Endothelial cell of umbilical vein (primary cell): ENCODE data around the gene POSTN. TPM values are rescaled to one million over a fixed set of nuclear protein-coding genes. Genes with fewer than 3 reads are reported as not detected.

Experiments
- BruUV-seq: library from RNA; stranded (reverse); fragments of 400-500 nt; replicated peaks from 2 replicates; lab custom pipeline; 2021; lab: Mats Ljungman, UMichigan
- CTCF ChIA-PET: fragments of 300-600, 350-600 bp; sonication (Branson Sonifier 250); formaldehyde crosslinking; loops from one replicate; lab custom pipeline; 2021; ENCODE audit warnings: antibody characterized with exemption, inconsistent platforms; lab: Charles Lee
- POLR2A ChIA-PET: fragments of 300-600, 350-600 bp; sonication (Branson Sonifier 250); formaldehyde crosslinking; loops from one replicate; lab custom pipeline; 2021; ENCODE audit warnings: antibody characterized with exemption, inconsistent platforms; lab: Charles Lee
- DNase-seq: peaks from one replicate; pipeline ENCODE4 v3.0.0-alpha.2; 2011; ENCODE audit warnings: low read depth, low spot score
- FAIRE-seq: peaks from 2 replicates; lab custom pipeline; 2011; peaks lifted over from hg19 to GRCh38; lab: Jason Lieb, UNC
- H2AFZ ChIP-seq: 2 replicates; pipeline ENCODE4 v1.6.0; 2012; ENCODE audit warnings: low read depth, low read length, control low read depth, inconsistent platforms
- H3K27ac ChIP-seq: 2 replicates; pipeline ENCODE4 v1.5.1; 2011; ENCODE audit warnings: low read depth, mild to moderate bottlenecking, control low read depth, low read length, moderate library complexity; ENCODE audit not compliant: insufficient read depth
- H3K27me3 ChIP-seq, 2 experiments: 2 replicates each; pipeline versions ENCODE4 v1.6.0 to v1.6.1; 2011; ENCODE audit warnings: low read length in 2 of 2, mixed read lengths in 1 of 2; ENCODE audit not compliant: control insufficient read depth in 2 of 2, insufficient read depth in 2 of 2
- H3K36me3 ChIP-seq, 2 experiments: 2 replicates in 1 of 2; 3 replicates in 1 of 2; pipeline ENCODE4 v1.5.1; 2011; ENCODE audit warnings: low read length in 2 of 2, mild to moderate bottlenecking in 1 of 2, moderate library complexity in 1 of 2; ENCODE audit not compliant: control insufficient read depth in 2 of 2, insufficient read depth in 2 of 2; ENCODE audit errors: extremely low read depth in 1 of 2
- H3K4me1 ChIP-seq: 3 replicates; pipeline ENCODE4 v1.5.1; 2011; ENCODE audit warnings: mild to moderate bottlenecking, low read length; ENCODE audit not compliant: control insufficient read depth, insufficient read depth; ENCODE audit errors: extremely low read depth
- H3K4me2 ChIP-seq: 2 replicates; pipeline ENCODE4 v1.6.1; 2011; ENCODE audit warnings: low read length, control low read depth, mixed read lengths; ENCODE audit not compliant: insufficient read depth
- H3K4me3 ChIP-seq, 3 experiments: fragments of 200-600 bp in 1 of 3; sonication (generic), shearing (Covaris generic) in 1 of 3; replicated peaks in 1 of 3; 2 replicates each; pipeline ENCODE4 v1.5.1; 2011 to 2016; ENCODE audit warnings: control low read depth in 3 of 3, low read length in 3 of 3, mild to moderate bottlenecking in 2 of 3, inconsistent platforms in 1 of 3, low read depth in 1 of 3, moderate library complexity in 1 of 3; ENCODE audit not compliant: insufficient read depth in 1 of 3
- H3K79me2 ChIP-seq: 2 replicates; pipeline ENCODE4 v1.6.0; 2012; ENCODE audit warnings: low read length, inconsistent platforms; ENCODE audit not compliant: control insufficient read depth, insufficient read depth
- H3K9ac ChIP-seq: replicated peaks from 2 replicates; pipeline ENCODE3; 2011; ENCODE audit warnings: low read length, control low read depth; ENCODE audit not compliant: insufficient read depth; ENCODE audit errors: extremely low read depth
- H3K9me1 ChIP-seq: replicated peaks from 3 replicates; pipeline ENCODE4 v1.6.0; 2011; ENCODE audit warnings: mild to moderate bottlenecking, low read length; ENCODE audit not compliant: control insufficient read depth, insufficient read depth; ENCODE audit errors: extremely low read depth
- H3K9me3 ChIP-seq: replicated peaks from 2 replicates; pipeline ENCODE4 v1.5.1; 2012; ENCODE audit warnings: low read length, inconsistent platforms; ENCODE audit not compliant: control insufficient read depth, insufficient read depth
- H4K20me1 ChIP-seq: replicated peaks from 2 replicates; pipeline ENCODE3; 2011; ENCODE audit warnings: mild to moderate bottlenecking, low read length; ENCODE audit not compliant: control insufficient read depth, insufficient read depth; ENCODE audit errors: extremely low read depth
- FOS ChIP-seq: IDR thresholded peaks from 2 replicates; pipeline ENCODE4 v1.6.1; 2011; ENCODE audit warnings: mild to moderate bottlenecking, low read length, moderate library complexity, borderline replicate concordance; ENCODE audit not compliant: insufficient read depth
- GATA2 ChIP-seq: IDR thresholded peaks from 2 replicates; pipeline ENCODE4 v1.7.0; 2011; ENCODE audit warnings: low read depth, mild to moderate bottlenecking, moderate library complexity, mixed read lengths, low read length; ENCODE audit not compliant: insufficient read length, insufficient read depth
- POLR2A ChIP-seq: IDR thresholded peaks from 2 replicates; pipeline ENCODE4 v1.6.1; 2012; ENCODE audit warnings: low read depth, mild to moderate bottlenecking, control low read depth, low read length
- dilution Hi-C: fragments of 300-500 bp; cut with MboI; formaldehyde crosslinking; loops from one replicate; pipeline ENCODE4 v1.15.0; 2019; ENCODE audit warnings: low sequenced_read_pairs; ENCODE audit not compliant: extremely low pct_ligation_motif_present
- intact Hi-C: fragments of 100-400 bp; cut with micrococcal nuclease; formaldehyde crosslinking; loops from one replicate; pipeline ENCODE4 v1.10.0; 2022
- polyA plus RNA-seq, 4 experiments: library from polyadenylated mRNA; depleted of rRNA in 3 of 4; stranded (reverse) in 3 of 4; unstranded in 1 of 4; fragments of >200 nt; gene quantifications; 2 replicates each; pipeline versions ENCODE4 v1.2.1 to v1.2.3, GENCODE V29; 2011 to 2012; ENCODE audit warnings: missing spikeins in 1 of 4
- total RNA-seq: library from RNA; stranded (reverse); gene quantifications from 2 replicates; pipeline ENCODE4 v1.2.3, GENCODE V29; 2021
- TF ChIP-seq, protein P1 (sequence below), 2 donors: IDR thresholded peaks; 1 replicate in 1 of 2; 2 replicates in 1 of 2; pipeline ENCODE4 v1.5.1; 2011; ENCODE audit warnings: low read length in 2 of 2, mild to moderate bottlenecking in 2 of 2, moderate library complexity in 2 of 2, control low read depth in 1 of 2, inconsistent platforms in 1 of 2, low read depth in 1 of 2; ENCODE audit not compliant: insufficient read depth in 1 of 2; ENCODE audit errors: extremely low read depth in 1 of 2
- TF ChIP-seq, protein P2 (sequence below): IDR thresholded peaks from 2 replicates; pipeline ENCODE4 v1.6.1; 2011; ENCODE audit not compliant: insufficient read depth, insufficient read length

POSTN gene
- total and polyA plus RNA-seq, 2 donors (not counting 3 experiments of a cell fraction or from before 2014, with no cell fraction given) = 0.29 to 0.41 TPM

DNA sequence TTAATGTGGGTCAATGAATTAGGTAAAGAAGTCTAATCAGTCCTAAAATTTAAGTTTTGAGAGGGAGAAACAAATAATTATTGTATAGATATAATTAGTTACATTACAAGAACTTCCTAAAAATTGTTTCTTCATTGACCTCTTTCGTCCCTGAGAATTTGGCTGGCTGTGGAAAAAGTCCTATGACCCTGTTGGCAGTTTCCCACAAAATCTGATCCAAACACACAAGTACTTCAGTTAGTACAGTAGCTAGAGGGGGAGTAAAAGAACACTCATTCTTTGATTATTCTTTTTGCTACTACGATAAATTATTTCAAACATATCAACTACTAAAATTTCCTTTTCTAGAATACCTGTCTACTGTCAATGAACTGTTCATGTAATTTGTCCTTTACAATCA lies 11.3 kb downstream of the POSTN start:
- CTCF ChIA-PET = no interaction called here
- no peak for DNase-seq
- BruUV-seq = no TSS peak
- FAIRE-seq = no peak
- Histone ChIP-seq H3K4me3 (no peak overlapping the region), H3K4me1 (no peaks in the 10 kb centered on the region), H3K36me3 (no peaks in the 10 kb centered on the region), H3K4me2 (no peak overlapping the region), H2AFZ (no peak overlapping the region), H3K9ac (no peak overlapping the region), H3K27me3 (no peaks in the 10 kb centered on the region), H3K79me2 (no peaks in the 10 kb centered on the region), H4K20me1 (no peaks in the 10 kb centered on the region), H3K9me1 (no peaks in the 10 kb centered on the region), H3K9me3 (no peaks in the 10 kb centered on the region), H3K27ac (no peak overlapping the region)
- intact Hi-C loops (no loop called here), dilution Hi-C loops (no loop called here)
- TF ChIP-seq POLR2A (no peak), GATA2 (no peak)
- TF ChIP-seq, protein P1, sequence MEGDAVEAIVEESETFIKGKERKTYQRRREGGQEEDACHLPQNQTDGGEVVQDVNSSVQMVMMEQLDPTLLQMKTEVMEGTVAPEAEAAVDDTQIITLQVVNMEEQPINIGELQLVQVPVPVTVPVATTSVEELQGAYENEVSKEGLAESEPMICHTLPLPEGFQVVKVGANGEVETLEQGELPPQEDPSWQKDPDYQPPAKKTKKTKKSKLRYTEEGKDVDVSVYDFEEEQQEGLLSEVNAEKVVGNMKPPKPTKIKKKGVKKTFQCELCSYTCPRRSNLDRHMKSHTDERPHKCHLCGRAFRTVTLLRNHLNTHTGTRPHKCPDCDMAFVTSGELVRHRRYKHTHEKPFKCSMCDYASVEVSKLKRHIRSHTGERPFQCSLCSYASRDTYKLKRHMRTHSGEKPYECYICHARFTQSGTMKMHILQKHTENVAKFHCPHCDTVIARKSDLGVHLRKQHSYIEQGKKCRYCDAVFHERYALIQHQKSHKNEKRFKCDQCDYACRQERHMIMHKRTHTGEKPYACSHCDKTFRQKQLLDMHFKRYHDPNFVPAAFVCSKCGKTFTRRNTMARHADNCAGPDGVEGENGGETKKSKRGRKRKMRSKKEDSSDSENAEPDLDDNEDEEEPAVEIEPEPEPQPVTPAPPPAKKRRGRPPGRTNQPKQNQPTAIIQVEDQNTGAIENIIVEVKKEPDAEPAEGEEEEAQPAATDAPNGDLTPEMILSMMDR (IDR thresholded peaks at IDR 0.05; ENCODE audit: extremely low read depth in 1 of 2, insufficient read depth in 1 of 2, low read depth in 1 of 2, low read length in 2 of 2) = no peak
- TF ChIP-seq, protein P2, sequence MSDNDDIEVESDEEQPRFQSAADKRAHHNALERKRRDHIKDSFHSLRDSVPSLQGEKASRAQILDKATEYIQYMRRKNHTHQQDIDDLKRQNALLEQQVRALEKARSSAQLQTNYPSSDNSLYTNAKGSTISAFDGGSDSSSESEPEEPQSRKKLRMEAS = no peak
- POLR2A ChIA-PET = no interaction called here

DNA sequence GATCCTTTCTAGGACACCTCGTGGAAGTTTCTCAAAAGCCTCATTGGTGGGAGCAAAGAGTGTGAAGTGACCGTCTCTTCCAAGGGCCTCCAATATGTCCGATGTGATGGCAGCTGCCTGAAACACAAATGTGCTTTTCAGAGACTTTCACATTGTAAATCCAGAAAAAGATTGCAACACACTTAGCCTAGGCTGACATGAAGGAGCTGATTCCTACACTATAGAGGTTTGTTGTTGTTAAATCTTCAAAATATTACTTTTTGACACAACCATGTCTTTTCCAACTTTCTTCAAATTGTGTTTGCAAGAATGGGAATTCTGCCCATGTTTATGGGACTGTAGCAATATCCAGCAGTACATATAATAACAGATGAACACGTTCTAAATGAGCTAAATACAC lies 12.4 kb downstream of the POSTN start:
- FAIRE-seq = no peak
- POLR2A ChIA-PET = no interaction called here
- intact Hi-C loops = no loop called here

More for the DNA sequence above, 12.4 kb downstream of the POSTN start:
- H3K4me3 ChIP-seq = no peak overlapping the region
- H3K4me2 ChIP-seq = no peak overlapping the region
- no peaks in the 10 kb centered on the region for H3K27me3 ChIP-seq
- H3K79me2 ChIP-seq = no peaks in the 10 kb centered on the region
- no peak for DNase-seq
- no peak overlapping the region for H3K9ac ChIP-seq
- H3K36me3 ChIP-seq = no peaks in the 10 kb centered on the region
- H3K9me1 ChIP-seq = no peaks in the 10 kb centered on the region
- no TSS peak for BruUV-seq
- no peaks in the 10 kb centered on the region for H3K4me1 ChIP-seq
- no peaks in the 10 kb centered on the region for H4K20me1 ChIP-seq
- no peaks in the 10 kb centered on the region for H3K9me3 ChIP-seq
- TF ChIP-seq FOS (no peak), GATA2 (no peak)
- TF ChIP-seq, protein P1 (IDR thresholded peaks at IDR 0.05; ENCODE audit: extremely low read depth in 1 of 2, insufficient read depth in 1 of 2, low read depth in 1 of 2, low read length in 2 of 2) = no peak
- TF ChIP-seq, protein P2 = no peak
- CTCF ChIA-PET = interaction anchor here (1.4 kb wide), 1 partner anchor 9 kb away, joined by 3 read pairs; no protein-coding TSS in a partner anchor
- H2AFZ ChIP-seq = no peak overlapping the region
- H3K27ac ChIP-seq = no peak overlapping the region
- dilution Hi-C loops = no loop called here
